Esophagus muscularis mucosa (tissue), 4 donors: Measurements from ENCODE around the gene LARGE1. TPM values are rescaled to one million over a fixed set of nuclear protein-coding genes. Genes with fewer than 3 reads are reported as not detected.

Experiments used
- DNase-seq: peaks from one replicate; pipeline ENCODE4 v3.0.0-alpha.2; 2017; ENCODE audit errors: extremely low spot score
- H3K27ac ChIP-seq, 4 donors: fragments of 200-600 bp; sonication (generic); replicated peaks in 1 of 4; 1 replicate in 3 of 4; 2 replicates in 1 of 4; pipeline ENCODE4 v1.5.1; 2016 to 2019; ENCODE audit warnings: mild to moderate bottlenecking in 1 of 4
- H3K27me3 ChIP-seq, 4 donors: fragments of 200-600 bp; sonication (generic); one replicate each; pipeline versions ENCODE4 v1.5.1 to v1.6.0; 2016 to 2019
- H3K36me3 ChIP-seq, 4 donors: fragments of 200-600 bp; sonication (generic); one replicate each; pipeline ENCODE4 v1.5.1; 2016 to 2019
- H3K4me1 ChIP-seq, 4 donors: fragments of 200-600 bp; sonication (generic); one replicate each; pipeline ENCODE4 v1.5.1; 2016 to 2019
- H3K4me3 ChIP-seq, 4 donors: fragments of 200-600 bp; sonication (generic); 1 replicate in 2 of 4; 2 replicates in 2 of 4; pipeline ENCODE4 v1.5.1; 2016 to 2019; ENCODE audit warnings: mild to moderate bottlenecking in 4 of 4, moderate library complexity in 1 of 4
- H3K9me3 ChIP-seq, 4 donors: fragments of 200-600 bp; sonication (generic); 1 replicate in 3 of 4; 2 replicates in 1 of 4; pipeline ENCODE4 v1.5.1; 2016 to 2019
- CTCF ChIP-seq, 3 experiments: fragments of 200-600 bp in 2 of 3; fragments of 450-650 bp in 1 of 3; sonication (generic) in 2 of 3; IDR thresholded peaks; one replicate each; pipeline ENCODE4 v1.5.1; 2017 to 2019; ENCODE audit warnings: antibody characterized with exemption in 3 of 3, mild to moderate bottlenecking in 2 of 3, moderate library complexity in 1 of 3
- EP300 ChIP-seq: sonication (generic); formaldehyde crosslinking; IDR thresholded peaks from one replicate; pipeline ENCODE4 v1.6.1; 2017; ENCODE audit warnings: antibody characterized with exemption
- POLR2A ChIP-seq: fragments of 450-650 bp; IDR thresholded peaks from one replicate; pipeline ENCODE4 v1.6.1; 2017; ENCODE audit warnings: antibody characterized with exemption, moderate library complexity, mild to moderate bottlenecking, low read depth
- POLR2AphosphoS5 ChIP-seq, 2 donors: sonication (generic); formaldehyde crosslinking; IDR thresholded peaks; one replicate each; pipeline ENCODE4 v1.6.1; 2017; ENCODE audit warnings: antibody characterized with exemption in 2 of 2
- WGBS: methylation state at CpG from one replicate; pipeline ENCODE4 v1.1.5; 2018; 5-methylcytosine and 5-hydroxymethylcytosine counted together
- intact Hi-C: fragments of 100-400 bp; cut with DNase I; formaldehyde crosslinking; loops from one replicate; pipeline ENCODE4 v1.15.1; 2023
- total RNA-seq, 4 donors: library from RNA; depleted of rRNA; stranded (reverse); fragments of >200 nt; gene quantifications; one replicate each; pipeline versions ENCODE4 v1.1.0 to v1.2.1, GENCODE V29; 2016

LARGE1 gene
- total RNA-seq, 4 donors from 2014 or later, result 29.9 to 48.4 (median 32.4) TPM

GRCh38 chr22:33300165-33300564 is 620.1 kb downstream of the LARGE1 start:
- TF ChIP-seq POLR2A (no peak), CTCF (IDR thresholded peaks at IDR 0.05) (no peak), POLR2AphosphoS5 (IDR thresholded peaks at IDR 0.05) (no peak), EP300 (no peak)
- H3K27ac ChIP-seq, result no peak overlapping the region
- intact Hi-C loops, result loop anchor here (5.0 kb wide), 2 partner anchors 277 to 807 kb away; no protein-coding TSS in a partner anchor
- H3K4me3 ChIP-seq, result no peak overlapping the region
- WGBS, result 83% methylated on average over 1 of the region's 1 CpG
- H3K27me3 ChIP-seq, result no peaks in the 10 kb centered on the region
- H3K4me1 ChIP-seq, result peaks cover 14 to 25% (median 19%) of the 10 kb centered on the region in 4 donors
- no peak for DNase-seq
- no peaks in the 10 kb centered on the region for H3K9me3 ChIP-seq
- peaks cover 0 to 21% (median 10%) of the 10 kb centered on the region in 4 donors for H3K36me3 ChIP-seq

- 80% methylated on average over 7 of the region's 7 CpGs for WGBS
- DNase-seq, result no peak
- intact Hi-C loops, result no loop called here
These were observed 620.9 kb downstream of the LARGE1 start for GRCh38 chr22:33299245-33299956.

GRCh38 chr22:33296941-33297340 is 623.3 kb downstream of the LARGE1 start:
- no peak for TF ChIP-seq POLR2A
- TF ChIP-seq EP300, result no peak
- TF ChIP-seq POLR2AphosphoS5 (IDR thresholded peaks at IDR 0.05), result no peak
- no peak for TF ChIP-seq CTCF (IDR thresholded peaks at IDR 0.05)
- Histone ChIP-seq H3K27ac (no peak overlapping the region), H3K4me1 (peaks cover 7 to 14% (median 11%) of the 10 kb centered on the region in 4 donors), H3K9me3 (no peaks in the 10 kb centered on the region), H3K36me3 (peaks cover 0 to 38% (median 19%) of the 10 kb centered on the region in 4 donors), H3K4me3 (no peak overlapping the region), H3K27me3 (no peaks in the 10 kb centered on the region)
- no peak for DNase-seq
- 94% methylated on average over 3 of the region's 3 CpGs for WGBS
- intact Hi-C loops, result no loop called here

More at GRCh38 chr22:33299245-33299956, 620.9 kb downstream of the LARGE1 start:
- H3K4me1 ChIP-seq, result peaks cover 14 to 25% (median 19%) of the 10 kb centered on the region in 4 donors
- H3K27ac ChIP-seq, result no peak overlapping the region
- H3K4me3 ChIP-seq, result no peak overlapping the region
- no peak for TF ChIP-seq POLR2AphosphoS5 (IDR thresholded peaks at IDR 0.05)
- no peak for TF ChIP-seq CTCF (IDR thresholded peaks at IDR 0.05)
- TF ChIP-seq EP300, result no peak
- no peak for TF ChIP-seq POLR2A
- peaks cover 0 to 28% (median 10%) of the 10 kb centered on the region in 4 donors for H3K36me3 ChIP-seq
- H3K9me3 ChIP-seq, result no peaks in the 10 kb centered on the region
- H3K27me3 ChIP-seq, result no peaks in the 10 kb centered on the region

GRCh38 chr22:33288078-33288477 is 632.2 kb downstream of the LARGE1 start:
- H3K36me3 ChIP-seq, result peaks cover 2 to 38% (median 15%) of the 10 kb centered on the region in 4 donors
- H3K9me3 ChIP-seq, result no peaks in the 10 kb centered on the region
- no peak for DNase-seq
- 93% methylated on average over 3 of the region's 3 CpGs for WGBS
- TF ChIP-seq POLR2A, result no peak
- TF ChIP-seq CTCF (IDR thresholded peaks at IDR 0.05), result no peak
- TF ChIP-seq EP300, result no peak
- TF ChIP-seq POLR2AphosphoS5 (IDR thresholded peaks at IDR 0.05), result no peak
- no peak overlapping the region for H3K27ac ChIP-seq
- intact Hi-C loops, result no loop called here
- H3K4me1 ChIP-seq, result no peaks in the 10 kb centered on the region
- H3K4me3 ChIP-seq, result no peak overlapping the region
- H3K27me3 ChIP-seq, result no peaks in the 10 kb centered on the region
